Keratinocyte (primary cell): ENCODE data around the gene KCNK17. TPM values are rescaled to one million over a fixed set of nuclear protein-coding genes. Genes with fewer than 3 reads are reported as not detected.

Experiments
- DNase-seq: peaks from one replicate; pipeline ENCODE4 v3.0.0-alpha.2; 2011; ENCODE audit warnings: low read depth, missing footprints, low spot score
- FAIRE-seq: peaks from 2 replicates; lab custom pipeline; 2011; peaks lifted over from hg19 to GRCh38; lab: Jason Lieb, UNC
- H2AFZ ChIP-seq: 2 replicates; pipeline ENCODE4 v1.6.0; 2012; ENCODE audit warnings: low read length, control low read depth, inconsistent platforms; ENCODE audit not compliant: control insufficient read depth
- H3K27ac ChIP-seq: 2 replicates; pipeline ENCODE4 v1.5.1; 2011; ENCODE audit warnings: low read length; ENCODE audit not compliant: control insufficient read depth, insufficient read depth
- H3K27me3 ChIP-seq: 3 replicates; pipeline ENCODE4 v1.6.0; 2011; ENCODE audit warnings: low read length; ENCODE audit not compliant: control insufficient read depth, insufficient read depth; ENCODE audit errors: extremely low read depth
- H3K36me3 ChIP-seq, 2 experiments: 2 replicates in 1 of 2; 3 replicates in 1 of 2; pipeline ENCODE4 v1.5.1; 2011; ENCODE audit warnings: low read length in 2 of 2, mild to moderate bottlenecking in 1 of 2; ENCODE audit not compliant: control insufficient read depth in 2 of 2, insufficient read depth in 2 of 2; ENCODE audit errors: extremely low read depth in 1 of 2
- H3K4me1 ChIP-seq: 3 replicates; pipeline ENCODE4 v1.5.1; 2011; ENCODE audit warnings: low read length; ENCODE audit not compliant: control insufficient read depth, insufficient read depth; ENCODE audit errors: extremely low read depth
- H3K4me2 ChIP-seq: 3 replicates; pipeline ENCODE4 v1.6.0; 2011; ENCODE audit warnings: low read depth, low read length; ENCODE audit not compliant: control insufficient read depth, insufficient read depth; ENCODE audit errors: extremely low read depth
- H3K4me3 ChIP-seq, 3 experiments: fragments of 200-600 bp in 1 of 3; sonication (generic) in 1 of 3; 2 replicates in 2 of 3; 3 replicates in 1 of 3; pipeline ENCODE4 v1.5.1; 2011 to 2016; ENCODE audit warnings: low read length in 3 of 3, mild to moderate bottlenecking in 3 of 3, control low read depth in 2 of 3, inconsistent platforms in 1 of 3, low read depth in 1 of 3, mixed read lengths in 1 of 3, mixed run types in 1 of 3, moderate library complexity in 1 of 3; ENCODE audit not compliant: control insufficient read depth in 2 of 3, insufficient read depth in 2 of 3; ENCODE audit errors: extremely low read depth in 1 of 3
- H3K79me2 ChIP-seq: 2 replicates; pipeline ENCODE4 v1.6.0; 2012; ENCODE audit warnings: low read length; ENCODE audit not compliant: control insufficient read depth, insufficient read depth
- H3K9ac ChIP-seq: 3 replicates; pipeline ENCODE4 v1.6.0; 2011; ENCODE audit warnings: low read length; ENCODE audit not compliant: control insufficient read depth, insufficient read depth; ENCODE audit errors: extremely low read depth
- H3K9me1 ChIP-seq: 3 replicates; pipeline ENCODE4 v1.6.0; 2011; ENCODE audit warnings: low read length; ENCODE audit not compliant: control insufficient read depth, insufficient read depth; ENCODE audit errors: extremely low read depth
- H3K9me3 ChIP-seq: 2 replicates; pipeline ENCODE4 v1.5.1; 2012; ENCODE audit warnings: low read depth, low read length; ENCODE audit not compliant: control insufficient read depth
- H4K20me1 ChIP-seq: 3 replicates; pipeline ENCODE4 v1.6.0; 2011; ENCODE audit warnings: low read length; ENCODE audit not compliant: control insufficient read depth, insufficient read depth; ENCODE audit errors: extremely low read depth
- EZH2 ChIP-seq: IDR thresholded peaks from one replicate; pipeline ENCODE4 v1.6.1; 2012; ENCODE audit warnings: inconsistent platforms, mild to moderate bottlenecking, low read length, moderate library complexity
- dilution Hi-C: fragments of 300-500 bp; cut with MboI; formaldehyde crosslinking; loops from one replicate; pipeline ENCODE4 v1.7.0; 2020; ENCODE audit warnings: low sequenced_read_pairs; ENCODE audit not compliant: extremely low pct_ligation_motif_present
- polyA plus RNA-seq, 5 experiments: library from polyadenylated mRNA; depleted of rRNA in 3 of 5; stranded (reverse) in 3 of 5; stranded (forward) in 1 of 5; unstranded in 1 of 5; fragments of >200 nt; gene quantifications; 1 replicate in 1 of 5; 2 replicates in 3 of 5; 3 replicates in 1 of 5; pipeline versions ENCODE4 v1.2.1 to v1.2.3, GENCODE V29; 2011 to 2012; ENCODE audit warnings: missing spikeins in 2 of 5, low read depth in 1 of 5, low replicate concordance in 1 of 5
- TF ChIP-seq, protein P1 (sequence below), 3 experiments: IDR thresholded peaks in 1 of 3; conservative IDR thresholded peaks in 1 of 3; optimal IDR thresholded peaks in 1 of 3; 2 replicates in 2 of 3; 3 replicates in 1 of 3; pipeline versions ENCODE3 to v1.5.1; 2011; ENCODE audit warnings: low read length in 3 of 3, mild to moderate bottlenecking in 3 of 3, moderate library complexity in 2 of 3, control low read depth in 1 of 3, inconsistent platforms in 1 of 3; ENCODE audit not compliant: insufficient read depth in 2 of 3; ENCODE audit errors: extremely low read depth in 1 of 3

KCNK17 gene
- polyA plus RNA-seq, 1 donor (not counting 4 experiments of a cell fraction or from before 2014, with no cell fraction given): not detected

DNA sequence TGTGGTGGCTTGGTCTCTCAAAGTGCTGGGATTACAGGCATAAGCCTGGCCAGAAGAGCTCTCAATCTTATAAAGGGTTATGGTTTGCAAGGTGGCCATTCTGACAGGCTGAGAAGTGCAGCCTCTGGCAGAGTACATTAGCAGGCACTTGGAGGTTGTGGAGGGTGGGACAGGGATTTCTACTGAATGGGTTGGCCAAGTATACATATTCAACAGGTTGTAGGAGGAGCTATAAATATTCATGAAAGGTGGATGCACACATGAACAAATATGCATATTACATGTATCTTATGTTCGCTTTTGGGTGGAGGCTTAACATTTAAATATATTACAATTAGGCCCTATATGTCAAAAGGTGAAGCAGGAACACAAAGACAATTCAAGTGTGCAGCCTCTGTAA lies 64.9 kb downstream of the KCNK17 start:
- no peaks in the 10 kb centered on the region for H3K4me1 ChIP-seq
- H3K4me2 ChIP-seq: no peak overlapping the region
- H3K27me3 ChIP-seq: no peaks in the 10 kb centered on the region
- no peaks in the 10 kb centered on the region for H3K9me3 ChIP-seq
- no peak overlapping the region for H3K27ac ChIP-seq
- TF ChIP-seq, protein P1, sequence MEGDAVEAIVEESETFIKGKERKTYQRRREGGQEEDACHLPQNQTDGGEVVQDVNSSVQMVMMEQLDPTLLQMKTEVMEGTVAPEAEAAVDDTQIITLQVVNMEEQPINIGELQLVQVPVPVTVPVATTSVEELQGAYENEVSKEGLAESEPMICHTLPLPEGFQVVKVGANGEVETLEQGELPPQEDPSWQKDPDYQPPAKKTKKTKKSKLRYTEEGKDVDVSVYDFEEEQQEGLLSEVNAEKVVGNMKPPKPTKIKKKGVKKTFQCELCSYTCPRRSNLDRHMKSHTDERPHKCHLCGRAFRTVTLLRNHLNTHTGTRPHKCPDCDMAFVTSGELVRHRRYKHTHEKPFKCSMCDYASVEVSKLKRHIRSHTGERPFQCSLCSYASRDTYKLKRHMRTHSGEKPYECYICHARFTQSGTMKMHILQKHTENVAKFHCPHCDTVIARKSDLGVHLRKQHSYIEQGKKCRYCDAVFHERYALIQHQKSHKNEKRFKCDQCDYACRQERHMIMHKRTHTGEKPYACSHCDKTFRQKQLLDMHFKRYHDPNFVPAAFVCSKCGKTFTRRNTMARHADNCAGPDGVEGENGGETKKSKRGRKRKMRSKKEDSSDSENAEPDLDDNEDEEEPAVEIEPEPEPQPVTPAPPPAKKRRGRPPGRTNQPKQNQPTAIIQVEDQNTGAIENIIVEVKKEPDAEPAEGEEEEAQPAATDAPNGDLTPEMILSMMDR (optimal IDR thresholded peaks at IDR 0.05 in 1 of 3, IDR thresholded peaks at IDR 0.05 in 1 of 3, conservative IDR thresholded peaks at IDR 0.05 in 1 of 3; ENCODE audit: extremely low read depth in 1 of 3, insufficient read depth in 2 of 3, low read length in 3 of 3): no peak
- TF ChIP-seq EZH2: no peak
- no peak for DNase-seq
- H3K36me3 ChIP-seq: no peaks in the 10 kb centered on the region
- no peak overlapping the region for H3K4me3 ChIP-seq
- dilution Hi-C loops: no loop called here
- no peak for FAIRE-seq
- H4K20me1 ChIP-seq: no peaks in the 10 kb centered on the region
- no peaks in the 10 kb centered on the region for H3K9me1 ChIP-seq
- no peak overlapping the region for H2AFZ ChIP-seq
- H3K79me2 ChIP-seq: no peaks in the 10 kb centered on the region
- H3K9ac ChIP-seq: no peak overlapping the region

Other genes with a start within 250 kb of the KCNK17 start
- gene SAYSD1, start 199.2 kb downstream of the KCNK17 start, polyA plus RNA-seq: 7.7 to 8.4 TPM (median 7.9 TPM) in 3 replicates
- gene KCNK5, start 84.9 kb downstream of the KCNK17 start, polyA plus RNA-seq: 0.02 to 0.03 TPM in 2 of 3 replicates, not detected in the other
- gene KCNK16, start 8.3 kb upstream of the KCNK17 start, polyA plus RNA-seq: not detected in 3 replicates